GM18526 (cell line): ENCODE results near the gene TXNDC11.

ENCODE experiments used
- POLR2A ChIP-seq: IDR thresholded peaks from 3 replicates; pipeline ENCODE4 v1.6.1; 2011; ENCODE audit not compliant: insufficient read length; ENCODE audit errors: extremely low read depth

The TXNDC11 gene

DNA sequence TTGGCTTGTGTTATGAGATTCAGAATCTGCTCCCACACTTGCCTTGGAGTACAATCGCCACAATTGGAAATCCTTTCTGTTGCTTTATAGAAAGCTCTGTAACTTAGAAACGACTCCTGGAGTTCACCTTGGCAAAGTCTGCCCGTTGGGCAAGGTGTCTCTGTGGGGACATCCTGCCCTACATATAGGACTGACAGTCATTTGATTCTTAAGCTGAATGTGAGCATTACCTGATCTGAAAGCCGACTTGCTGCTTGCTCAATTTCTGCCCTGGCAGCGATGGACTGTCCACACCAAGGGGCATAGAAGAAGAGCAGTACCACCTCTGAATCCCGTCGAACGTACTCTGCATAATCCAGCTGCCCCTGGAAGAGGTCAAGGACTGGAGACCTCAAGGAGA lies 6.9 kb downstream of the TXNDC11 start:
- TF ChIP-seq POLR2A = no peak

GRCh38 chr16:11734653-11735043 lies 8.0 kb downstream of the TXNDC11 start:
- TF ChIP-seq POLR2A = no peak

GRCh38 chr16:11734025-11734652 lies 8.5 kb downstream of the TXNDC11 start:
- TF ChIP-seq POLR2A = no peak

DNA sequence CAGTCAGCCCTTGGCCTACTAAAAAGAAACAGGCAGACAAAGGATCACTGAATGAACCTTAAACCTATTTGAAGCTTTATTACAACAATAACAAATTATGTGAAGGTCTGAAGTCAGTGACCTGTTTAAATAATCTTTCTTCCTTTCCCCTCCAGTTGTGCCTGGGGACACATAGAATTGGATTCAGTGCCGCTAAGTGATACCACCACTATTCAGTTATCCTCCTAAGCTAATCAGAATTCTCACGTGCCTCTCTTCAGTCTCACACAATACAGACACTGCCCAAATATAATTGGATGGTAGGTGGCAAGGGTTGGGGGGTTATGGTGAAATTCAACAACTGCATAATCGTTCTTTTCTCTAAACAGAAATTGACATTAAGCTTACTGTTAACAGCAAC lies 11.4 kb downstream of the TXNDC11 start:
- TF ChIP-seq POLR2A = no peak

DNA sequence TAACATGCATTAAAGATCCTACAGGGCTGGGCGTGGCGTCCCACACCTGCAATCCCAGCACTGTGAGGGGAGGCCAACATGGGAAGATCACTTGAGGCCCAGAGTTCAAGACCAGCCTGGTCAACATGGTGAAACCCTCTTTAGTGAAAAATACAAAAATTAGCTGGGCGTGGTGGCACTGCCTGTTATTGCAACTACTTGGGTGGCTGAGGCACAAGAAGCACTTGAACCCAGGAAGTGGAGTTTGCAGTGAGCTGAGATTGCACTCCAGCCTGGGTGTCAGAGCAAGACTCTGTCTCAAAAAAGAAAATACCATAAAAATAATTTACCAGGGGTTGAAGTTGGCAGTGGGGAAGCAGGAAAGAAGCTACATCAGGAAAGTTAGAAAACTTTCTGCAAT lies 12.9 kb downstream of the TXNDC11 start:
- TF ChIP-seq POLR2A = no peak

DNA sequence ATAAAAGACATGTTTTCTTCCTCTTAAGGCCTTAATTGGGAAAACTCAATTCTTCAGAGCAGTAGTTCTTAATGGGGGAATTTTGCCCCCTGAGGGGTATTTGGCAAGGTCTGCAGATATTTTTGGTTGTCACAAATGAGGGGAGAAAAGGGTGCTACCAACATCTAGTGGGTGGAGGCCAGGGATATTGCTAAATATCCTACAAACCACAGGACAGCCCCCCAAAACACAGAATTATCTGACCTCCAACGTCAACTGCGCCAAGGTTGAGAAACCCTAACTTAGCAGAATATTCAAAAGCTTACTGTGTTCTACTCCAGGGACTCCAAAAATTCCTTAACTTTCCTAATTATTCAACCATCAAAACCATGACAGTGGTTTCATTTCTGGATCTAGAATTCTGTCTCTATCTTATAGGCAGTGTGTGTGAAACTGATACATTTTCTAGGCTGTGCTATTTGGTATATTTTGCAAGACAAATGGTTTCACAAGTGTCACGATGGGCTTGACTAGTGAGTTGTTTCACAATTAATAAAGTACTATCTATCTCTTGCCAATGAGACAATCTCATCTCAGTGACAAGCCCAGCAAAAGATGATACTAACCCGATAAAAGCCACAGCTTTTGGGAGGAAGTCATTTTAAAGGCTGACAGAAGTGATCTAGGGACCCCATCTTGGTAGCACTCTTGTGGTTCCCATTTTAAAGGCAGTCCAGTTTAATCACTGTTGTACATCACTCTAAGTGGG lies 14.7 kb downstream of the TXNDC11 start:
- no peak for TF ChIP-seq POLR2A

GRCh38 chr16:11726008-11726407 lies 16.6 kb downstream of the TXNDC11 start:
- TF ChIP-seq POLR2A = no peak

GRCh38 chr16:11725457-11725856 lies 17.2 kb downstream of the TXNDC11 start:
- no peak for TF ChIP-seq POLR2A

- no peak for TF ChIP-seq POLR2A
Observed at GRCh38 chr16:11722468-11722808, 20.2 kb downstream of the TXNDC11 start.

GRCh38 chr16:11721781-11722467 lies 20.7 kb downstream of the TXNDC11 start:
- no peak for TF ChIP-seq POLR2A

- no peak for TF ChIP-seq POLR2A
Observed at GRCh38 chr16:11719762-11720161, 22.9 kb downstream of the TXNDC11 start.

- TF ChIP-seq POLR2A = no peak
Observed at GRCh38 chr16:11719171-11719570, 23.5 kb downstream of the TXNDC11 start.

DNA sequence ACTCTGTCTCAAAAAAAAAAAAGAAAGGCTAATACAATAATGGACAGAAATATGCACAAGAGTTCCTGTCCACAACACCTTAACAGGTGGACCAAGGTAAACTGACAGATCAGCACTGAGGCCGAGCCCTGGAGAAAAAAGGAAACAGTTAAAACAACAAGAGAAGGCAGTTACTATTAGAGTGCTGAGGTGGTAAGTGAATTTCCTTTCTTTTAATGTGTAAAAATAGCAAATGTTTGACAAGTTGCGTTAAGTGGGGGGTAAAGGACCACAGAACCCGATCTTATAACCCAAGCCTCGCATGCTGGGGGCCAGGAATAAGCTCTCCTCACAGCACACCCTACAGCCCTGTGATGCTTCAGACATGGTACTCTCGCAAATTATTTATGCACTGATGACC lies 24.8 kb downstream of the TXNDC11 start:
- TF ChIP-seq POLR2A = no peak

- no peak for TF ChIP-seq POLR2A
Observed at GRCh38 chr16:11716336-11716735, 26.3 kb downstream of the TXNDC11 start.

GRCh38 chr16:11715246-11715947 lies 27.3 kb downstream of the TXNDC11 start:
- no peak for TF ChIP-seq POLR2A

DNA sequence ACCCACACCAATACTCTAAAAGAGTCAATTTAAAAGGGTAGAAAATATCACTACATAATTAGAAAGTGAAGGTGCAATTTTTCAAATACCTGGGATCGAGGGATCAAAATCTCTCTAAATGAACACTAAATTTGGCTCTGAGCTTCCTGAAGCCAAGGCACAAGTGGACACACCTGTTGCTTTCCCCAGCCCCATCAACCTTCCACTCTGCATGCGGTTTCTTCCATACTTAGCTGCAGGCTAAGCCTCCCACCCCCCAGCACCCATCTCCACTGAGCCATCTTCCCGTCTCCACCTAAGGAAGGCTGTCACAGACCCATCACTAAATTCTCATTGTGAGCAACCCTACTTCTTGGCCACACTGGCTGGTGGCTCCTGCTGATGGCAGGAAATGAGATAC lies 30.5 kb downstream of the TXNDC11 start:
- no peak for TF ChIP-seq POLR2A
